ENCODE measurements around the gene VPS33B.
A peak's percentile ranks its signal among the peaks of the same experiment; 100 is the strongest.

Gene VPS33B

GRCh38 chr15:91031796-91032195, 9.4 kb upstream of the VPS33B start:
- no peak for DNase-seq

DNA sequence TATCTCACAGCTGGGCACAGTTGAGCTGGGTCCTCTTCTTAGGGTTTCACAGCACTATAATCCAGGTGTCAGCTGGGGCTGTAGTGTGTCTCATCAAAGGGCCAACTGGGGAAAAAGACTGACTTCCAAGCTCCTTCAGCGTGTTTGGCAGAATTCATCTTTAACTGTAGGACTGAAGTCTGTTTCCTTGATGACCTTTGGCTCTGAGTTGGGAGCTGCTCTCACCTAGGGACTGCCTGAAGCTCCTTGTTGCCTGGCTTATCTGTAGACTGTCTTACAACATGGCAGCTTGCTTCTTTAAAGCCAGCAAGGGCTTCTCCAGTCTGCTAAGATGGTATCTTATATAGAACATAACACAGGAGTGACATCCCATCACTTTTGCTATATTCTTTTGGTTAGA, 5.3 kb upstream of the VPS33B start:
- no peak for DNase-seq

- no peak for DNase-seq
These were observed 1.3 kb upstream of the VPS33B start for GRCh38 chr15:91023720-91024119.

GRCh38 chr15:91022832-91023129, 387 bp upstream of the VPS33B start:
- DNase-seq = no peak

- no peak for DNase-seq
These were observed 799 bp downstream of the VPS33B start for GRCh38 chr15:91021516-91022074.

DNA sequence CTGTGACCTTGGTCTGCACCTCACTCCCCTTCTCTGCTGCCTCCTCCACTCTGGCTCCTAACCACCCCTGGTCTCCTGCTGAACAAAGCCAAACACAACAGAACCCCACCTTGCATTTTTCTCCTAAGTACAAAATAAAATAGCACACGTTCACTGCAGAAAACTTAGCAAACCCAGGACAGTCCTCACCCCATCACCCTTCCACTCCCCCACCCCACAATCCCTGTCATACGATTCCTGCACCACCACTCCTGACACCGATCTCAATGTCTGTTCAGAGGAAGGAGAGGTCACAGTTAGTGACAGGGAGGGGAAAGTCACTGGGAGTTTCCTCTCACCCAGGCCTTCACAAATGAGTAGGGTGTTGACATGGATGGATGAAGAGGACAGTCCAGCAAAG, 4.2 kb downstream of the VPS33B start:
- no peak for DNase-seq

- DNase-seq = no peak
These were observed 4.7 kb downstream of the VPS33B start for GRCh38 chr15:91017716-91018115.

- DNase-seq = peak; percentile 69
These were observed 8.7 kb downstream of the VPS33B start for GRCh38 chr15:91013701-91014100.

- no peak for DNase-seq
These were observed 15.1 kb downstream of the VPS33B start for GRCh38 chr15:91007266-91007665.

- DNase-seq = no peak
These were observed 21.2 kb downstream of the VPS33B start for GRCh38 chr15:91001209-91001608.

DNA sequence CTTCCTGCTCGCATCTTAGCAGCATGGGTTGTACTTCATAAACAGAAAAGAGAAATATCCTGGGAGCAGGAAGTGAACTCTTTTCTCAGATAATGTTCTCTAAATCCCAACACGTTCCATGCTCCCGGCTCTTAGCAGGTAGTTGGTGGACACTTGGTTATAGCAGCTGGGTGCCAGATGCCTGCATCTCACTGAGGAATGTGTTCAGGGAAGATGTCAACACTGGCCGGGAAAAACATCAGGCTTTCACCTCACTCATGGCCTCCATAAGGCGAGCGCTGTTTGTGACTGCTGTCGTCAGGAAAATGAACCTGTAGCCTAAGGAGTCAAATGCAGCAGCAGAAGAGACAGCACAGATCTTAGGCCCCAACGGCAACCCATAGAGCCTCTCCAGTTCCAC, 23.7 kb downstream of the VPS33B start:
- no peak for DNase-seq

DNA sequence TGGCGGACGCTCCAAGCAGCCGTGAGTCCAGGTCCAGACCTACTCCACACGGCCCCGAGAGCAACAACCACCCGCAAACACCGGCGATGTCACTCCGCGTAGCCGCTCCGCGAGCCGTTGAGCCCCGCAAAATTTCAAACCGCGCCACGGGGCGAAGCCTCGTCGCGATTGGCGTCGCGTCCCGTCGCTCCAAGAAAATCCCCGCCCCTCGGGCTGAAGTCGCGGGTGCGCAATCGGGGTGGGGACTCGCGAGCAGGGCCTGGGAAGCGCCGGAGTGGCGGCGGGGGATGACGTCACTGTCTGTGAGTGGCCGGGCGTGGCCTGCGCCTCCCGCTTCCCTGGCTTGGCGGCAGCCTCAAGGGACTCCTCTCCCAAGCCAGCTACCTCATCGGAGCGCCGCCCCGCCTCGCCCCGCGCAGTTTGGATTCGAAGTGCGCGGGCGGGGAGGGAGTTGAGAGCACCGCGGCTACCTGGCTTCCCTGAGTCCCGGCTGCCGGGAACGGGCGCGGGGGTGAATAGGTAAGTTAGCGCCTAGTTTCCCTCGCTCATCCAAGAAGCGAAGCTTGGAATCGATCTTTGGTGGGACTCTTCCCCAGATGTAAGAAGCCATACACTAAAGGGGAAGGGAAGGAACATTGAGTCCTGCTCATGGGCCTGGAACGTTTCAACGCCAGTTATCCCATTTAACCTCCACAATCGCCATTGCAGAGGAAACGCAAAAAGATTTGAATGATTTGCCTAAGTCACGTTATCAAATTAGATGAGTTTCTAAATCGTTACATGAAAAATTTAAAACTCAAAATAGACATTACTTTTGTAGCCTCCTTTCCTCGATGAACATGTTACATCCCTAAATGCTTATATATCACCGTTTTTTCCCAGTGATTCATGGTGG, 27.7 kb downstream of the VPS33B start, which contains the start of gene PRC1:
TSS of gene PRC1 (minus strand) at position 119 of the 895 bp plus-strand sequence. CDS start at position 1, 118 bp downstream.
- DNase-seq = peak; percentile 100

- no peak for DNase-seq
These were observed 28.4 kb downstream of the VPS33B start for GRCh38 chr15:90994059-90994416.

GRCh38 chr15:90991587-90992285, 30.7 kb downstream of the VPS33B start:
- DNase-seq = no peak

DNA sequence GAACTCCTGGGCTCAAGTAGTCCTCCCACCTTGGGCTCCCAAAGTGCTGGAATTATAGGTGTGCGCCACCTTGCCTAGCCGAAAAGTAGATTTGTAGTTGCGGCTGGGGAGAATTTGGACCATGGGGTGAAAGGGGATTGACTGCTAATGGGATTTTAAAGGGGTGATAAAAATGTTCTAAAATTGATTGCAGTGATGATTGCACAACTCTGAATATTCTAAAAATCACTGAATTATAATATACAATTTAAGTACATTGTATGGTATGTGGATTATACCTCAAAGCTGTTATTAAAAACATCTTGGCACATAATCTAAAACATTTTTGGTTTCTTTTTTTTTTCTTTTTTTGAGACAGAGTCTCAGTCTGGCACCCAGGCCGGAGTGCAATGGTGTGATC, 31.9 kb downstream of the VPS33B start:
- DNase-seq = no peak

GRCh38 chr15:90989040-90989768, 33.2 kb downstream of the VPS33B start:
- DNase-seq = no peak

GRCh38 chr15:90988296-90988695, 34.1 kb downstream of the VPS33B start:
- DNase-seq = peak; percentile 74

GRCh38 chr15:90987561-90988141, 34.7 kb downstream of the VPS33B start:
- peak; percentile 58 for DNase-seq

GRCh38 chr15:90986790-90987507, 35.4 kb downstream of the VPS33B start:
- DNase-seq = no peak

- DNase-seq = no peak
These were observed 40.3 kb downstream of the VPS33B start for GRCh38 chr15:90982135-90982534.

- DNase-seq = no peak
These were observed 40.7 kb downstream of the VPS33B start for GRCh38 chr15:90981681-90982080.

- no peak for DNase-seq
These were observed 42.8 kb downstream of the VPS33B start for GRCh38 chr15:90979582-90979981.
